ENCODE data around the gene MYRFL.

DNA sequence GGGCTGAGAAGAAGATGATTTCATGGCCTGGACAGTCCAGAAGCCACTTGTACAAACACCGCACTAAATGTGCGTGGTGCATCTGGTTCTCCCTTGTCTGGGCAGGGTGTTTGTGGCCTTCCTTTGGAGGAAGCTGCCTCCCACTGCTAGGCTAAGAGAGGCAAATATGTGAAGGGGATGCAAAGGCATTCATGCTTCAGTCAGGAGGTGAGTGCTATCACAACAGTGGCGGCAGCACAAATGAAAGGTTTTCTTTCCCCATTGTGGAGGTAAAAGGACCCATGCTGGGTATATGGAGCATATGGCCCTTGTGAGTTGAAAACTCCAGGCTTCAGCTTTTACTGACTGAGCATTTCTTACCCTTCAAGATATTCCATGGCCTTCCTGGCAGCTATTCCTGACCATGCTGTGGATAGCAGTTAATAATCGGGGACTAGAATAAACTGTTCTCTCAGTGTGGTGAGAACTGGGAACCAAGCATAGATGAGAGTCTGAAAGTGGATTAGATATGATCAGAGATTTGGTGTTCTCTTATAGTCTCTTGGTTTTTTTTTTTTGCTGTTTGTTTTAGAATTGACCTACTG, 69.9 kb downstream of the MYRFL start:
- no peak for TF ChIP-seq ZNF565 (CRISPR knock-in tag; conservative IDR thresholded peaks at IDR 0.05; ENCODE audit: low read depth)
- TF ChIP-seq ZNF8 (CRISPR knock-in tag; IDR thresholded peaks at IDR 0.05), result no peak
- no peak for TF ChIP-seq ZFP3 (CRISPR knock-in tag; IDR thresholded peaks at IDR 0.05)
- TF ChIP-seq GLIS3 (CRISPR knock-in tag; IDR thresholded peaks at IDR 0.05), result no peak
- TF ChIP-seq PATZ1 (CRISPR knock-in tag; IDR thresholded peaks at IDR 0.05; ENCODE audit: borderline replicate concordance), result no peak
- TF ChIP-seq ZFP30 (CRISPR knock-in tag; IDR thresholded peaks at IDR 0.05), result no peak
- TF ChIP-seq OSR1 (CRISPR knock-in tag; IDR thresholded peaks at IDR 0.05), result no peak
- TF ChIP-seq ARNTL (CRISPR knock-in tag; IDR thresholded peaks at IDR 0.05; ENCODE audit: borderline replicate concordance, low read depth), result no peak
- TF ChIP-seq ZNF70 (CRISPR knock-in tag; IDR thresholded peaks at IDR 0.05), result no peak
- no peak for TF ChIP-seq SNAI2 (CRISPR knock-in tag; IDR thresholded peaks at IDR 0.05)
- TF ChIP-seq, protein P1, sequence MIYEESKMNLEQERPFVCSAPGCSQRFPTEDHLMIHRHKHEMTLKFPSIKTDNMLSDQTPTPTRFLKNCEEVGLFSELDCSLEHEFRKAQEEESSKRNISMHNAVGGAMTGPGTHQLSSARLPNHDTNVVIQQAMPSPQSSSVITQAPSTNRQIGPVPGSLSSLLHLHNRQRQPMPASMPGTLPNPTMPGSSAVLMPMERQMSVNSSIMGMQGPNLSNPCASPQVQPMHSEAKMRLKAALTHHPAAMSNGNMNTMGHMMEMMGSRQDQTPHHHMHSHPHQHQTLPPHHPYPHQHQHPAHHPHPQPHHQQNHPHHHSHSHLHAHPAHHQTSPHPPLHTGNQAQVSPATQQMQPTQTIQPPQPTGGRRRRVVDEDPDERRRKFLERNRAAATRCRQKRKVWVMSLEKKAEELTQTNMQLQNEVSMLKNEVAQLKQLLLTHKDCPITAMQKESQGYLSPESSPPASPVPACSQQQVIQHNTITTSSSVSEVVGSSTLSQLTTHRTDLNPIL (CRISPR knock-in tag; IDR thresholded peaks at IDR 0.05; ENCODE audit: low read depth), result no peak
